HG03196 (cell line): ENCODE data around the gene NPEPL1.
"Not testable (repeated sequence)": the region's sequence is repeated elsewhere in the genome, so short reads cannot be mapped to it uniquely, and the experiment has no call there.

Source experiments
- ATAC-seq: cut with Tn5 transposase; IDR thresholded peaks from one replicate; pipeline ENCODE4 v1.9.1; 2021; ENCODE audit not compliant: unreplicated experiment

Gene NPEPL1

GRCh38 chr20:58692579-58693225 is at the start of gene NPEPL1:
TSS of gene NPEPL1 (plus strand) at chr20:58692800. CDS start at chr20:58692901, 101 bp downstream.
- peak; percentile 85 for ATAC-seq

- ATAC-seq = not testable (repeated sequence)
Measured at GRCh38 chr20:58642896-58643295, 49.7 kb upstream of the NPEPL1 start.

- ATAC-seq = no peak
Measured at GRCh38 chr20:58645412-58645968, 47.1 kb upstream of the NPEPL1 start.

- no peak for ATAC-seq
Measured at GRCh38 chr20:58646257-58646656, 46.3 kb upstream of the NPEPL1 start.

- ATAC-seq = no peak
Measured at GRCh38 chr20:58646703-58647102, 45.9 kb upstream of the NPEPL1 start.

- no peak for ATAC-seq
Measured at GRCh38 chr20:58647162-58647795, 45.3 kb upstream of the NPEPL1 start.

- ATAC-seq = no peak
Measured at GRCh38 chr20:58647796-58648501, 44.7 kb upstream of the NPEPL1 start.

GRCh38 chr20:58648502-58648825 is 44.1 kb upstream of the NPEPL1 start:
- not testable (repeated sequence) for ATAC-seq

- no peak for ATAC-seq
Measured at GRCh38 chr20:58649288-58650180, 43.1 kb upstream of the NPEPL1 start.

- ATAC-seq = peak; percentile 14
Measured at GRCh38 chr20:58650181-58650775, 42.3 kb upstream of the NPEPL1 start.

GRCh38 chr20:58650776-58651558 is 41.6 kb upstream of the NPEPL1 start, which contains the start of gene STX16:
TSS of gene STX16 (plus strand) at chr20:58651283. CDS start at chr20:58652007, 724 bp downstream.
- peak; percentile 62 for ATAC-seq

- ATAC-seq = no peak
Measured at GRCh38 chr20:58651559-58651945, 41.0 kb upstream of the NPEPL1 start.

GRCh38 chr20:58651946-58652605 is 40.5 kb upstream of the NPEPL1 start:
- peak; percentile 49 for ATAC-seq

GRCh38 chr20:58652606-58653294 is 39.9 kb upstream of the NPEPL1 start:
- ATAC-seq = peak; percentile 13

- ATAC-seq = no peak
Measured at GRCh38 chr20:58654337-58654736, 38.3 kb upstream of the NPEPL1 start.

GRCh38 chr20:58655328-58656107 is 37.1 kb upstream of the NPEPL1 start:
- ATAC-seq = no peak

GRCh38 chr20:58656831-58657230 is 35.8 kb upstream of the NPEPL1 start:
- no peak for ATAC-seq

GRCh38 chr20:58657262-58657661 is 35.3 kb upstream of the NPEPL1 start:
- no peak for ATAC-seq
